SH-SY5Y (cell line): Measurements from ENCODE around the gene ST3GAL6.

ENCODE experiments used
- GATA2 ChIP-seq: IDR thresholded peaks from 2 replicates; pipeline ENCODE4 v1.6.1; 2011; ENCODE audit warnings: mild to moderate bottlenecking, low read depth, low read length
- GATA3 ChIP-seq: IDR thresholded peaks from 2 replicates; pipeline ENCODE4 v1.6.1; 2011; ENCODE audit warnings: low read depth, mild to moderate bottlenecking, low read length, moderate library complexity

DNA sequence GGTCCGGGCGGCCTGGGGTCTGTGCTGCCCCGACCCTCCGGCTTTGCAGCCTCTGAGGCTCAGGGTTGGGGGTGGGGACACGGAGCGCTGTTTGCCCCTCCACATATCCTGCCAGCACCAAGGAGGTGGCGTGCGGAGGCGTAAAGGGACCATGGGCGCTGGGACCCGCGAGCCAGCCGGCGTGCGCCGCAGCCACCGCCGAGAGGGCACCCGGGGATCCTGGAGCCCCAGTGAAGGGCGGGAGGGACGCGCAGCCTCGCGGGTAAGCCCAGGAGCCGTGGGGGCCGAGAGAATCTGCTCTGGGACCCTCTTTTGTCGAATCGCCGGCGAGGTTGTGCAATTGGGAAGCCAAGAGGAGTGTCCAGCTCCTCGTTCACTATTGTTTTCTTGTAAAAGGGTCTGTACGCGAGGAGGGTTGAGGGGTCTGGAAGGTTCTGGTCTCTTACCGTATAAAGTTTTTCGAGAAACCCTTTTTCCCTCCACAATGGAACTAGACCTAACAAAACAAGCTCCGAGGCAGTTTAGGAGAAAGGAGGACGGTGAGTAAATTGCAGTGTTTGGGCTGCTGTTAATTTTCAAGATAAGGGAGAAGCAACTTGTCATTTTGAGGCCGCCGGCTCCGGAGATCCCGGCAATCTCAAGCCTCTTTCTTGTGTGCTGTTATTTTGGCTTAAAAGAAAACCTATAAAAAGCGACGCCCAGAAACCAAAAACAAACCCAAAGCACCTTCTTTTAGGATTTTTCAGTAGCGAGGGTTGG, 29.9 kb upstream of the ST3GAL6 start:
- TF ChIP-seq GATA2 = peak; percentile 64
- no peak for TF ChIP-seq GATA3
